Stimulated activated CD4-positive, alpha-beta T cell treated with anti-CD3 and anti-CD28 coated beads, Interleukin-12 subunit alpha, Interleukin-12 subunit beta, amount 100 ng/mL, for 48 hours (primary cell): ENCODE data around the gene MKRN3.
"Not testable (repeated sequence)": the region's sequence is repeated elsewhere in the genome, so short reads cannot be mapped to it uniquely, and the experiment has no call there.

Experiments used
- DNase-seq, 3 donors: peaks; one replicate each; pipeline ENCODE4 v3.0.0-alpha.2; 2020; ENCODE audit warnings: low read depth in 2 of 3, low spot score in 1 of 3

The MKRN3 gene

GRCh38 chr15:23588268-23588667, 22.8 kb downstream of the MKRN3 start:
- no peak for DNase-seq

- no peak for DNase-seq
Observed at GRCh38 chr15:23589012-23589411, 23.5 kb downstream of the MKRN3 start.

- no peak for DNase-seq
Observed at GRCh38 chr15:23594252-23594770, 28.8 kb downstream of the MKRN3 start.

DNA sequence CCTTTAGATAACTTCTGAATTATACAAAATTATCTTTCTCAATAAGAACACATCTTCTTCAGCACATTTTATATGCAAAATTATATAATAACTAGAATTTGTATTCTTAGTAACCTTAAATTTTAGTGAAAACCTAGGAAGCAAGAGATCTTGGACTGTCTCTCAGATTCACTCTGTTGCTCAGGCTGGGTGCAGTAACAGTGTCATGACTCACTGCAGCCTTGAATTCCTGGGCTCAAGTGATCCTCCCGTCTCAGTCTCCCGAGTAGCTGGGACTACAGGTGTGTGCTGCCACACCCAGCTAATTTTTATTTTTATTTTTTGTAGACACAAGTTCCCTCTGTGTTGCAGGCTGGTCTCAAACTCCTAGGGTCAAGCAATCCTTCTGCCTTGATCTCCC, 29.9 kb downstream of the MKRN3 start:
- no peak for DNase-seq

- DNase-seq: no peak
Observed at GRCh38 chr15:23596736-23597135, 31.3 kb downstream of the MKRN3 start.

DNA sequence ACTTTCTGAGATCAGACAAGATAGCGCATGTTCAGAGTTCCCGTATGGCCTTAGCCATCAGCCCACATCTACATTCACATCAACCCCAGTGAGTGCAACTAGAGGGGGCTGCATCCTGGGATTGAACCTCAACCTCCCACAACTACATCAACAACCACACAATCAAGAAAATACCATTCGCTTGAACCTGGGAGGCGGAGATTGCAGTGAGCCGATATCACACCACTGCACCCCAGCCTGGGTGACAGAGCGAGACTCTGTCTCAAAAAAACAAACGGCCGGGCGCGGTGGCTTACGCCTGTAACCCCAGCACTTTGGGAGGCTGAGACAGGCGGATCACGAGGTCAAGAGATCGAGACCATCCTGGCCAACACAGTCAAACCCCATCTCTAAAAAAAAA, 31.8 kb downstream of the MKRN3 start:
- DNase-seq: not testable (repeated sequence)

DNA sequence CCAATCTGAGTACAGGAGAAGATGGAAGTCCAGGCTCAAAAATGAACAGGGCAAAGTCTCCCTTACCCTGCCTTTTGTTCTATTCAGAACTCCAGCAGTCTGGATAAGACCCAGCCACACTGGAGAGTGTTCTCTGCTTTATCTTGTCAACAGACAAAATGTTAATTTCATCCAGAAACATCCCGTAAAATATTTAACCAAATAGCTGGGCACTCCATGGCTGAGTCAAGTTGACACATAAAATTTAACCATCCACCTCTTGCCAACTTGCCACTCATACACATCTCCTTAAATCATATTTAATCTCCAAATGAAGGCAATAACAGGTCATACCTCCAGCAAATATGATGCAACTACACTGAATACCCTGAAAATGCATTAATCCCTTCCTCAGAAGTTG, 33.6 kb downstream of the MKRN3 start:
- DNase-seq: no peak

- DNase-seq: no peak
Observed at GRCh38 chr15:23602124-23602523, 36.6 kb downstream of the MKRN3 start.

DNA sequence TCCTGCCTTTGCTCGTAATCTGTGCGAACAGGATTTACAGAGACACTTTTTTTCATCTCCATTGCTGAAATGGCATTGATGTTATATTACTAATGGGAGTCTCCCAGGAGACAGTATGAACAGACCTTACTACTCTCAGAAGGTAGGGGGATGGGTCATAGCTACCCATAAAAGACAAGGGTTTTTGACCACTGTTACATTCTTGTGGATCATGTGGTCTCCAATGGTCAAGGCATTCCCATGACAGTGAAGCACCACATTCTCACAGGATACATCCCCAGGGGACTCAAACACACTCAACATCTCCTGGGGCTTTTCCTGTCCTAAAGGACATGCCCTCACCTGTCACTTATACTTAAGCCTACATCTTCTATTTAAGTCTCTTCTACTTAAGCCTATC, 40.8 kb downstream of the MKRN3 start:
- DNase-seq: no peak

- DNase-seq: no peak
Observed at GRCh38 chr15:23616536-23616935, 51.1 kb downstream of the MKRN3 start.
